ENCODE data around the gene NELL1. TPM values are rescaled to one million over a fixed set of nuclear protein-coding genes. Genes with fewer than 3 reads are reported as not detected.
"Not testable (repeated sequence)": the region's sequence is repeated elsewhere in the genome, so short reads cannot be mapped to it uniquely, and the experiment has no call there.

NELL1 gene
- total RNA-seq, 1 donor from 2014 or later: not detected

GRCh38 chr11:20762980-20763379 is 93.6 kb downstream of the NELL1 start:
- no peak for DNase-seq (ENCODE audit: low read depth)

GRCh38 chr11:20770414-20770946 is 101.1 kb downstream of the NELL1 start:
- DNase-seq (ENCODE audit: low read depth): no peak

- no peak for DNase-seq (ENCODE audit: low read depth)
These were observed 101.6 kb downstream of the NELL1 start for GRCh38 chr11:20771026-20771425.

GRCh38 chr11:20771681-20772080 is 102.3 kb downstream of the NELL1 start:
- no peak for DNase-seq (ENCODE audit: low read depth)

GRCh38 chr11:20775331-20775730 is 105.9 kb downstream of the NELL1 start:
- DNase-seq (ENCODE audit: low read depth): no peak

- no peak for DNase-seq (ENCODE audit: low read depth)
These were observed 113.4 kb downstream of the NELL1 start for GRCh38 chr11:20782775-20783174.

- no peak for DNase-seq (ENCODE audit: low read depth)
These were observed 113.8 kb downstream of the NELL1 start for GRCh38 chr11:20783220-20783619.

GRCh38 chr11:20790622-20791021 is 121.2 kb downstream of the NELL1 start:
- no peak for DNase-seq (ENCODE audit: low read depth)

GRCh38 chr11:20795005-20795404 is 125.6 kb downstream of the NELL1 start:
- no peak for DNase-seq (ENCODE audit: low read depth)

- DNase-seq (ENCODE audit: low read depth): no peak
These were observed 138.9 kb downstream of the NELL1 start for GRCh38 chr11:20808328-20808727.

GRCh38 chr11:20821046-20821445 is 151.7 kb downstream of the NELL1 start:
- no peak for DNase-seq (ENCODE audit: low read depth)

- no peak for DNase-seq (ENCODE audit: low read depth)
These were observed 152.1 kb downstream of the NELL1 start for GRCh38 chr11:20821470-20821869.

- DNase-seq (ENCODE audit: low read depth): no peak
These were observed 155.4 kb downstream of the NELL1 start for GRCh38 chr11:20824773-20825172.

- DNase-seq (ENCODE audit: low read depth): no peak
These were observed 166.2 kb downstream of the NELL1 start for GRCh38 chr11:20835561-20835960.

GRCh38 chr11:20839231-20839630 is 169.8 kb downstream of the NELL1 start:
- DNase-seq (ENCODE audit: low read depth): no peak

- no peak for DNase-seq (ENCODE audit: low read depth)
These were observed 171.0 kb downstream of the NELL1 start for GRCh38 chr11:20840341-20840740.

- no peak for DNase-seq (ENCODE audit: low read depth)
These were observed 174.8 kb downstream of the NELL1 start for GRCh38 chr11:20844216-20844615.

- DNase-seq (ENCODE audit: low read depth): no peak
These were observed 175.2 kb downstream of the NELL1 start for GRCh38 chr11:20844630-20845029.

GRCh38 chr11:20854215-20854955 is 185.0 kb downstream of the NELL1 start:
- no peak for DNase-seq (ENCODE audit: low read depth)

- DNase-seq (ENCODE audit: low read depth): no peak
These were observed 191.9 kb downstream of the NELL1 start for GRCh38 chr11:20861322-20861721.

GRCh38 chr11:20862263-20862662 is 192.9 kb downstream of the NELL1 start:
- DNase-seq (ENCODE audit: low read depth): not testable (repeated sequence)

- no peak for DNase-seq (ENCODE audit: low read depth)
These were observed 195.2 kb downstream of the NELL1 start for GRCh38 chr11:20864628-20865027.

- DNase-seq (ENCODE audit: low read depth): no peak
These were observed 195.8 kb downstream of the NELL1 start for GRCh38 chr11:20865161-20865560.
